ENCODE data around the gene PEX5L. TPM values are rescaled to one million over a fixed set of nuclear protein-coding genes. Genes with fewer than 3 reads are reported as not detected.

The PEX5L gene
- total and polyA plus RNA-seq, 10 of the 15 experiments (the other 5 are each of a cell fraction or from before 2014, with no cell fraction given) = 0.11 to 17.0 (median 0.50) TPM

GRCh38 chr3:179961071-179961702 lies 75.5 kb downstream of the PEX5L start (continued):
- no peak for TF ChIP-seq TCF3 (IDR thresholded peaks at IDR 0.05; ENCODE audit: borderline replicate concordance, insufficient read depth, low read depth, low read length)
- peak; percentile 39 for TF ChIP-seq SMAD1 (IDR thresholded peaks at IDR 0.05; ENCODE audit: low read depth, partially characterized antibody)
- no peak for TF ChIP-seq KDM1A (IDR thresholded peaks at IDR 0.05; ENCODE audit: borderline replicate concordance)
- peak; percentile 81 for TF ChIP-seq ATF7 (IDR thresholded peaks at IDR 0.05; ENCODE audit: low read depth)
- TF ChIP-seq MXI1 (IDR thresholded peaks at IDR 0.05; ENCODE audit: low read depth, low read length) = no peak
- TF ChIP-seq IKZF1 (conservative IDR thresholded peaks at IDR 0.05) = peak; percentile 82
- no peak for TF ChIP-seq PAX8 (IDR thresholded peaks at IDR 0.05)
- no peak for TF ChIP-seq POLR2A (IDR thresholded peaks at IDR 0.05; ENCODE audit: low read depth, low read length)
- peak; percentile 59 to 69 for TF ChIP-seq BHLHE40 (IDR thresholded peaks at IDR 0.05; ENCODE audit: borderline replicate concordance in 1 of 2, low read depth in 2 of 2, low read length in 1 of 2)
- no peak for TF ChIP-seq STAT1 (conservative IDR thresholded peaks at IDR 0.05)
- TF ChIP-seq, protein P1, sequence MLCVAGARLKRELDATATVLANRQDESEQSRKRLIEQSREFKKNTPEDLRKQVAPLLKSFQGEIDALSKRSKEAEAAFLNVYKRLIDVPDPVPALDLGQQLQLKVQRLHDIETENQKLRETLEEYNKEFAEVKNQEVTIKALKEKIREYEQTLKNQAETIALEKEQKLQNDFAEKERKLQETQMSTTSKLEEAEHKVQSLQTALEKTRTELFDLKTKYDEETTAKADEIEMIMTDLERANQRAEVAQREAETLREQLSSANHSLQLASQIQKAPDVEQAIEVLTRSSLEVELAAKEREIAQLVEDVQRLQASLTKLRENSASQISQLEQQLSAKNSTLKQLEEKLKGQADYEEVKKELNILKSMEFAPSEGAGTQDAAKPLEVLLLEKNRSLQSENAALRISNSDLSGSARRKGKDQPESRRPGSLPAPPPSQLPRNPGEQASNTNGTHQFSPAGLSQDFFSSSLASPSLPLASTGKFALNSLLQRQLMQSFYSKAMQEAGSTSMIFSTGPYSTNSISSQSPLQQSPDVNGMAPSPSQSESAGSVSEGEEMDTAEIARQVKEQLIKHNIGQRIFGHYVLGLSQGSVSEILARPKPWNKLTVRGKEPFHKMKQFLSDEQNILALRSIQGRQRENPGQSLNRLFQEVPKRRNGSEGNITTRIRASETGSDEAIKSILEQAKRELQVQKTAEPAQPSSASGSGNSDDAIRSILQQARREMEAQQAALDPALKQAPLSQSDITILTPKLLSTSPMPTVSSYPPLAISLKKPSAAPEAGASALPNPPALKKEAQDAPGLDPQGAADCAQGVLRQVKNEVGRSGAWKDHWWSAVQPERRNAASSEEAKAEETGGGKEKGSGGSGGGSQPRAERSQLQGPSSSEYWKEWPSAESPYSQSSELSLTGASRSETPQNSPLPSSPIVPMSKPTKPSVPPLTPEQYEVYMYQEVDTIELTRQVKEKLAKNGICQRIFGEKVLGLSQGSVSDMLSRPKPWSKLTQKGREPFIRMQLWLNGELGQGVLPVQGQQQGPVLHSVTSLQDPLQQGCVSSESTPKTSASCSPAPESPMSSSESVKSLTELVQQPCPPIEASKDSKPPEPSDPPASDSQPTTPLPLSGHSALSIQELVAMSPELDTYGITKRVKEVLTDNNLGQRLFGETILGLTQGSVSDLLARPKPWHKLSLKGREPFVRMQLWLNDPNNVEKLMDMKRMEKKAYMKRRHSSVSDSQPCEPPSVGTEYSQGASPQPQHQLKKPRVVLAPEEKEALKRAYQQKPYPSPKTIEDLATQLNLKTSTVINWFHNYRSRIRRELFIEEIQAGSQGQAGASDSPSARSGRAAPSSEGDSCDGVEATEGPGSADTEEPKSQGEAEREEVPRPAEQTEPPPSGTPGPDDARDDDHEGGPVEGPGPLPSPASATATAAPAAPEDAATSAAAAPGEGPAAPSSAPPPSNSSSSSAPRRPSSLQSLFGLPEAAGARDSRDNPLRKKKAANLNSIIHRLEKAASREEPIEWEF (IDR thresholded peaks at IDR 0.05; ENCODE audit: insufficient replicate concordance, low read depth, low read length) = no peak
- peak; percentile 51; the same call in 1 of the 2 replicates for TF ChIP-seq GABPA (IDR thresholded peaks at IDR 0.05; ENCODE audit: low read depth)
- TF ChIP-seq, protein P2, sequence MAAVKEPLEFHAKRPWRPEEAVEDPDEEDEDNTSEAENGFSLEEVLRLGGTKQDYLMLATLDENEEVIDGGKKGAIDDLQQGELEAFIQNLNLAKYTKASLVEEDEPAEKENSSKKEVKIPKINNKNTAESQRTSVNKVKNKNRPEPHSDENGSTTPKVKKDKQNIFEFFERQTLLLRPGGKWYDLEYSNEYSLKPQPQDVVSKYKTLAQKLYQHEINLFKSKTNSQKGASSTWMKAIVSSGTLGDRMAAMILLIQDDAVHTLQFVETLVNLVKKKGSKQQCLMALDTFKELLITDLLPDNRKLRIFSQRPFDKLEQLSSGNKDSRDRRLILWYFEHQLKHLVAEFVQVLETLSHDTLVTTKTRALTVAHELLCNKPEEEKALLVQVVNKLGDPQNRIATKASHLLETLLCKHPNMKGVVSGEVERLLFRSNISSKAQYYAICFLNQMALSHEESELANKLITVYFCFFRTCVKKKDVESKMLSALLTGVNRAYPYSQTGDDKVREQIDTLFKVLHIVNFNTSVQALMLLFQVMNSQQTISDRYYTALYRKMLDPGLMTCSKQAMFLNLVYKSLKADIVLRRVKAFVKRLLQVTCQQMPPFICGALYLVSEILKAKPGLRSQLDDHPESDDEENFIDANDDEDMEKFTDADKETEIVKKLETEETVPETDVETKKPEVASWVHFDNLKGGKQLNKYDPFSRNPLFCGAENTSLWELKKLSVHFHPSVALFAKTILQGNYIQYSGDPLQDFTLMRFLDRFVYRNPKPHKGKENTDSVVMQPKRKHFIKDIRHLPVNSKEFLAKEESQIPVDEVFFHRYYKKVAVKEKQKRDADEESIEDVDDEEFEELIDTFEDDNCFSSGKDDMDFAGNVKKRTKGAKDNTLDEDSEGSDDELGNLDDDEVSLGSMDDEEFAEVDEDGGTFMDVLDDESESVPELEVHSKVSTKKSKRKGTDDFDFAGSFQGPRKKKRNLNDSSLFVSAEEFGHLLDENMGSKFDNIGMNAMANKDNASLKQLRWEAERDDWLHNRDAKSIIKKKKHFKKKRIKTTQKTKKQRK (IDR thresholded peaks at IDR 0.05; ENCODE audit: low read depth, low read length) = no peak
- no peak for TF ChIP-seq BCL11A (IDR thresholded peaks at IDR 0.05; ENCODE audit: low read depth, low read length)
- no peak for TF ChIP-seq ATF3 (IDR thresholded peaks at IDR 0.05; ENCODE audit: borderline replicate concordance, extremely low read depth, low read depth, low read length)
- no peak for TF ChIP-seq CEBPB (IDR thresholded peaks at IDR 0.05; ENCODE audit: borderline replicate concordance in 1 of 2, low read depth in 2 of 2, low read length in 2 of 2)
- TF ChIP-seq CHD4 (IDR thresholded peaks at IDR 0.05) = no peak
- TF ChIP-seq EGR1 (IDR thresholded peaks at IDR 0.05; ENCODE audit: borderline replicate concordance in 1 of 2, low read depth in 2 of 2, low read length in 2 of 2) = no peak
- no peak for TF ChIP-seq ZNF24 (IDR thresholded peaks at IDR 0.05)
- TF ChIP-seq RAD21 (IDR thresholded peaks at IDR 0.05; ENCODE audit: insufficient read depth, low read depth, low read length) = no peak
- no peak for TF ChIP-seq HCFC1 (IDR thresholded peaks at IDR 0.05; ENCODE audit: low read length)
- TF ChIP-seq SMC3 (IDR thresholded peaks at IDR 0.05; ENCODE audit: borderline replicate concordance, low read length) = no peak
